ENCODE measurements around the gene PLSCR2. TPM values are rescaled to one million over a fixed set of nuclear protein-coding genes. Genes with fewer than 3 reads are reported as not detected.

PLSCR2 gene
- total and polyA plus RNA-seq, 10 of the 15 experiments (the other 5 are each of a cell fraction or from before 2014, with no cell fraction given) = not detected

DNA sequence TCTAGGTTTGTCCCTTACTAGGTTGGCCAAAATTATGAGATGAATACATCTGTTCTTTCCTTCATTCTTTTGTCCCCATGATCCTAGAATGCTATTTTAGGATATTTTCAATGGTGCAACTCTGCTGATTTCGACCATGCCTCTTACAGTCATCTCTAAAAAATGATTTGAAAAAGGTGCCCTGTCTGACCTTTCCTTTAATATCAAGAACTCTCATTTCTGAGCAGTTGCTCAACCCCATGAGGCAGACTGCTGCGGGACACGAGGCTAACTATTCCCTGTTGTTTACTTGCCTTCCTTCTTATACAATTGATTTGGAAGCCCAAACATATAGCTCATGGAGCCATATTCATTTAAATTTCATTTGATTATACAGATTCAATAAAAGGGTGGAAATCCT, 14.6 kb downstream of the PLSCR2 start:
- FAIRE-seq (no peak), ATAC-seq (no peak), DNase-seq (ENCODE audit: low read depth, low spot score) (no peak)
- ChIA-PET SMC1A (ENCODE audit: uncharacterized antibody, unreplicated experiment) (interaction anchor here (1.0 kb wide), 1 partner anchor 17 kb away, joined by 3 read pairs; no protein-coding TSS in a partner anchor), POLR2A (no interaction called here), CTCF (no interaction called here), RAD21 (ENCODE audit: unreplicated experiment) (no interaction called here)
- no TSS peak for BruUV-seq (replicated peaks)
- WGBS (ENCODE audit: insufficient coverage, insufficient replicate concordance, low lambda C conversion rate, missing lambda C conversion rate) = 27% methylated on average over 3 of the region's 3 CpGs
- in situ Hi-C loops (cut with MboI) = no loop called here
- no peak overlapping the region for H3K4me3 ChIP-seq
- H3K4me1 ChIP-seq (ENCODE audit: control insufficient read depth, insufficient read depth, low read length) = no peaks in the 10 kb centered on the region
- H3K36me3 ChIP-seq (ENCODE audit: control insufficient read depth in 2 of 2, insufficient read depth in 2 of 2, low read length in 1 of 2) = no peaks in the 10 kb centered on the region
- no peaks in the 10 kb centered on the region for H3K79me2 ChIP-seq (ENCODE audit: control insufficient read depth, insufficient read depth, low read length)
- no peaks in the 10 kb centered on the region for H4K20me1 ChIP-seq (ENCODE audit: control insufficient read depth, insufficient read depth)
- H2AFZ ChIP-seq (ENCODE audit: control insufficient read depth, low read depth, low read length) = no peak overlapping the region
- intact Hi-C loops (cut with micrococcal nuclease; ENCODE audit: unreplicated experiment) = no loop called here
- H3K9ac ChIP-seq (ENCODE audit: control insufficient read depth, insufficient read depth, low read length) = no peak overlapping the region
- TF ChIP-seq NRF1 (conservative IDR thresholded peaks at IDR 0.05; ENCODE audit: low read depth, low read length) (no peak), KDM1A (IDR thresholded peaks at IDR 0.05; ENCODE audit: borderline replicate concordance) (no peak), ZNF622 (IDR thresholded peaks at IDR 0.05) (no peak), POLR2A (IDR thresholded peaks at IDR 0.05; ENCODE audit: low read depth, low read length) (no peak), TCF7 (IDR thresholded peaks at IDR 0.05; ENCODE audit: borderline replicate concordance) (no peak), RELA (IDR thresholded peaks at IDR 0.05; ENCODE audit: borderline replicate concordance, partially characterized antibody) (no peak), STAT3 (IDR thresholded peaks at IDR 0.05; ENCODE audit: low read depth, low read length) (no peak), HDAC6 (IDR thresholded peaks at IDR 0.05; ENCODE audit: unreplicated experiment) (no peak), SREBF2 (IDR thresholded peaks at IDR 0.05; ENCODE audit: low read length) (no peak), ESRRA (IDR thresholded peaks at IDR 0.05; ENCODE audit: low read length) (no peak)
- TF ChIP-seq, protein P1, sequence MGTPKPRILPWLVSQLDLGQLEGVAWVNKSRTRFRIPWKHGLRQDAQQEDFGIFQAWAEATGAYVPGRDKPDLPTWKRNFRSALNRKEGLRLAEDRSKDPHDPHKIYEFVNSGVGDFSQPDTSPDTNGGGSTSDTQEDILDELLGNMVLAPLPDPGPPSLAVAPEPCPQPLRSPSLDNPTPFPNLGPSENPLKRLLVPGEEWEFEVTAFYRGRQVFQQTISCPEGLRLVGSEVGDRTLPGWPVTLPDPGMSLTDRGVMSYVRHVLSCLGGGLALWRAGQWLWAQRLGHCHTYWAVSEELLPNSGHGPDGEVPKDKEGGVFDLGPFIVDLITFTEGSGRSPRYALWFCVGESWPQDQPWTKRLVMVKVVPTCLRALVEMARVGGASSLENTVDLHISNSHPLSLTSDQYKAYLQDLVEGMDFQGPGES (IDR thresholded peaks at IDR 0.05) = no peak
- TF ChIP-seq, protein P2, sequence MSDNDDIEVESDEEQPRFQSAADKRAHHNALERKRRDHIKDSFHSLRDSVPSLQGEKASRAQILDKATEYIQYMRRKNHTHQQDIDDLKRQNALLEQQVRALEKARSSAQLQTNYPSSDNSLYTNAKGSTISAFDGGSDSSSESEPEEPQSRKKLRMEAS (IDR thresholded peaks at IDR 0.05; ENCODE audit: low read depth, low read length) = no peak
- TF ChIP-seq, protein P3, sequence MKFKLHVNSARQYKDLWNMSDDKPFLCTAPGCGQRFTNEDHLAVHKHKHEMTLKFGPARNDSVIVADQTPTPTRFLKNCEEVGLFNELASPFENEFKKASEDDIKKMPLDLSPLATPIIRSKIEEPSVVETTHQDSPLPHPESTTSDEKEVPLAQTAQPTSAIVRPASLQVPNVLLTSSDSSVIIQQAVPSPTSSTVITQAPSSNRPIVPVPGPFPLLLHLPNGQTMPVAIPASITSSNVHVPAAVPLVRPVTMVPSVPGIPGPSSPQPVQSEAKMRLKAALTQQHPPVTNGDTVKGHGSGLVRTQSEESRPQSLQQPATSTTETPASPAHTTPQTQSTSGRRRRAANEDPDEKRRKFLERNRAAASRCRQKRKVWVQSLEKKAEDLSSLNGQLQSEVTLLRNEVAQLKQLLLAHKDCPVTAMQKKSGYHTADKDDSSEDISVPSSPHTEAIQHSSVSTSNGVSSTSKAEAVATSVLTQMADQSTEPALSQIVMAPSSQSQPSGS (IDR thresholded peaks at IDR 0.05; ENCODE audit: low read length) = no peak
- H3K4me2 ChIP-seq (ENCODE audit: control insufficient read depth, insufficient read depth) = no peak overlapping the region
- H3K27me3 ChIP-seq (replicated peaks in 1 of 2; ENCODE audit: control insufficient read depth in 2 of 2, insufficient read depth in 2 of 2, low read length in 1 of 2) = no peaks in the 10 kb centered on the region; a peak in 1 of 4 replicates
- H3K9me3 ChIP-seq (replicated peaks; ENCODE audit: control insufficient read depth, insufficient read depth, low read length) = no peaks in the 10 kb centered on the region
- no peak overlapping the region for H3K27ac ChIP-seq (ENCODE audit: control insufficient read depth, insufficient read depth)

Data from GM12878 (cell line).